IPS DF 4.7 (cell line): ENCODE results near the gene POC1B.
A peak's percentile ranks its signal among the peaks of the same experiment; 100 is the strongest.
"Not testable (repeated sequence)": the region's sequence is repeated elsewhere in the genome, so short reads cannot be mapped to it uniquely, and the experiment has no call there.

Source experiments
- DNase-seq: peaks from one replicate; pipeline ENCODE4 v3.0.0-alpha.2; 2013; ENCODE audit warnings: low spot score; ENCODE audit errors: extremely low read depth

The POC1B gene

GRCh38 chr12:89468017-89468416 lies 57.8 kb downstream of the POC1B start:
- no peak for DNase-seq

GRCh38 chr12:89464974-89465592 lies 60.8 kb downstream of the POC1B start:
- DNase-seq, result no peak

GRCh38 chr12:89461649-89462612 lies 63.9 kb downstream of the POC1B start:
- no peak for DNase-seq

GRCh38 chr12:89461190-89461589 lies 64.7 kb downstream of the POC1B start:
- no peak for DNase-seq

GRCh38 chr12:89459279-89459678 lies 66.6 kb downstream of the POC1B start:
- DNase-seq, result not testable (repeated sequence)

- no peak for DNase-seq
Measured at GRCh38 chr12:89456565-89456964, 69.3 kb downstream of the POC1B start.

- no peak for DNase-seq
Measured at GRCh38 chr12:89454080-89454848, 71.6 kb downstream of the POC1B start.

GRCh38 chr12:89453121-89453978 lies 72.5 kb downstream of the POC1B start:
- no peak for DNase-seq

- peak; percentile 91 for DNase-seq
Measured at GRCh38 chr12:89451841-89452251, 74.0 kb downstream of the POC1B start.

- no peak for DNase-seq
Measured at GRCh38 chr12:89450907-89451306, 74.9 kb downstream of the POC1B start.

- no peak for DNase-seq
Measured at GRCh38 chr12:89448951-89449371, 76.9 kb downstream of the POC1B start.

- no peak for DNase-seq
Measured at GRCh38 chr12:89448526-89448925, 77.3 kb downstream of the POC1B start.

GRCh38 chr12:89439941-89440340 lies 85.9 kb downstream of the POC1B start:
- DNase-seq, result no peak

GRCh38 chr12:89437231-89437630 lies 88.6 kb downstream of the POC1B start:
- DNase-seq, result no peak

- DNase-seq, result no peak
Measured at GRCh38 chr12:89436062-89436461, 89.8 kb downstream of the POC1B start.

- no peak for DNase-seq
Measured at GRCh38 chr12:89433634-89434033, 92.2 kb downstream of the POC1B start.

- DNase-seq, result no peak
Measured at GRCh38 chr12:89432396-89432795, 93.5 kb downstream of the POC1B start.

- no peak for DNase-seq
Measured at GRCh38 chr12:89429528-89429927, 96.3 kb downstream of the POC1B start.

- no peak for DNase-seq
Measured at GRCh38 chr12:89427508-89428156, 98.2 kb downstream of the POC1B start.

- no peak for DNase-seq
Measured at GRCh38 chr12:89424846-89425245, 101.0 kb downstream of the POC1B start.
